Nasal cavity respiratory epithelium epithelial cell of viscerocranial mucosa (primary cell): ENCODE data around the gene TWIST1. TPM values are rescaled to one million over a fixed set of nuclear protein-coding genes. Genes with fewer than 3 reads are reported as not detected.

ENCODE experiments used
- total RNA-seq: library from RNA; depleted of rRNA; stranded (reverse); fragments of >200 nt; gene quantifications from 2 replicates; pipeline ENCODE4 v1.2.3, GENCODE V29; 2014

TWIST1 gene
- not detected in 2 replicates for total RNA-seq

DNA sequence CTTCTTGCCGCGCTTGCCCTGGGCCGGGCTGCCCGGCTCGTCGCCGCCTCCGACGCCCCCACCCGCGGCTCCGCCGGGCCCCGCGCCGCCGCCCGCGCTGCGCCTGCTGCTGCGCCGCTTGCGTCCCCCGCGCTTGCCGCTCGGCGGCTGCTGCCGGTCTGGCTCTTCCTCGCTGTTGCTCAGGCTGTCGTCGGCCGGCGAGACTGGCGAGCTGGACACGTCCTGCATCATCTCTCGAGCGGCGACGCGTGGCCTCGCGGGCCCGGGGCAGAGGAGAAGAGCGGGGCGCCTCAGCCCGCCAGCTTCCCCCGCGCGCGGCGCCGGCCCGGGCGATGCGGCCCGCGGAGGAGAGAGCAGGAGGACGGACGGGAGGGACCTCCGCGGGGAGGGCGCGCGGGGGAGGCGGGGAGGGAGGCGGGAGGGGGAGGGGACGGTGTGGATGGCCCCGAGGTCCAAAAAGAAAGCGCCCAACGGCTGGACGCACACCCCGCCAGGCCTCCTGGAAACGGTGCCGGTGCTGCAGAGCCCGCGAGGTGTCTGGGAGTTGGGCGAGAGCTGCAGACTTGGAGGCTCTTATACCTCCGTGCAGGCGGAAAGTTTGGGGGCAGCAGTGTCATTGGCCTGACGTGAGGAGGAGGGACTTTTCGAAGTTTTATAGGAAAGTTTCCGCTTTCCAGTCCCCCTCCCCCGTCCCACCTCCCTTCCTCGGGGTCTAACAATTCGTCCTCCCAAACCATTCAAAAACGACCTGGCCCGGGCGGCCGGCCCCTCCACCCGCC is at the start of gene TWIST1:
Gene TWIST1 (minus strand): TSS at position 546 of the 779 bp plus-strand sequence. CDS start 315 bp downstream, at position 231.

DNA sequence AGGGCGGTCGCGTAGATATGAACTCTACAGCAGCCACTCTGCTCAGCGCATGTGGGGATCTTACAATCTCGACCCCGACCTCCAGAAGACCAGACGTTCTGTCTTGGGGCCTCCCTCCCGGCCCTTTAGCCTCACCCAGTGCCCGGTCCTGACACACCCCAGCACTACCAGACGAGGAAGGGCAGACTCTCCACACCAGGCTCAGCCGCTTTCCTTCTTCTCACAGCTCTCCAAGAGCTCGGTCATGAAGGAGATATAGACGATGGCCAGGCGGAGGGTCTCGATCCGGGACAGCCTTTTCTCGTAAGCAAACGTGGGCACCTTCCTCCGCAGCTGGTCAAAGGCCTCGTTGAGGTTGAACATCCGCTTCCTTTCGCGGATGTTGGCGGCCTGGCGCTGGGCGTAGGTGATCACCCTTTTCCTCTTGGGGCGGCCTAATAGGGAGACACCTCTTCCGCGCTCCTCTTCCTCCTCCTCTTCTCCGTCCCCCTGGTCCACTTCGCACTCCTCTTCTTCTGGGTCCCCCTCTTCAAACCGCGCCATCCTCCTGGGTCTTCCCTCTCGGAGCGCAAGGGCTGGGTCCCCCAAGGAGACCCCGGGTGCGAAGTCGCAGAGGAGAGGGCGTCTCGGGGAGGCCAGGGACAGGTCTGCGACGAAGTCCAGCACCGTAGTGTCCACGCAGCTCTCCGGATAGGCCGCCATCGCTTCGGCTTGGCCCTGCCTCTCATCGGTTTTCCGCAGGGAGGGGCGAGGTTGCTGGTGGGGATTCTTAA is 27.4 kb upstream of the TWIST1 start, which contains the start of gene FERD3L:
Gene FERD3L (minus strand): TSS at position 761 of the 773 bp plus-strand sequence. CDS start 59 bp downstream, at position 702.

Other genes starting within 250 kb of the TWIST1 start
- gene FERD3L, start 27.8 kb upstream of the TWIST1 start, total RNA-seq, result not detected in 2 replicates